Nephron (organoid): ENCODE measurements around the gene DHCR7.

Experiments used
- H3K27ac Mint-ChIP-seq, 3 experiments: 2 replicates each; pipeline ENCODE4 v1.8.0; 2020; ENCODE audit warnings: mixed read lengths in 3 of 3, mild to moderate bottlenecking in 2 of 3, moderate library complexity in 1 of 3
- H3K27me3 Mint-ChIP-seq: 2 replicates; pipeline ENCODE4 v1.8.0; 2021; ENCODE audit warnings: low read depth, mild to moderate bottlenecking, moderate library complexity, mixed read lengths
- H3K36me3 Mint-ChIP-seq: 2 replicates; pipeline ENCODE4 v1.8.0; 2020; ENCODE audit warnings: low read depth, mixed read lengths
- H3K4me1 Mint-ChIP-seq: 2 replicates; pipeline ENCODE4 v1.8.0; 2020; ENCODE audit warnings: mixed read lengths
- H3K4me3 Mint-ChIP-seq, 3 experiments: 2 replicates each; pipeline ENCODE4 v1.8.0; 2020; ENCODE audit warnings: mild to moderate bottlenecking in 3 of 3, mixed read lengths in 3 of 3, moderate library complexity in 2 of 3
- H3K9me3 Mint-ChIP-seq: 2 replicates; pipeline ENCODE4 v1.8.0; 2020; ENCODE audit warnings: mixed read lengths
- TF ChIP-seq, protein P1 (sequence below), 3 experiments: fragments of 200-600 bp; sonication (generic); IDR thresholded peaks; one replicate each; pipeline ENCODE4 v1.5.0; 2021; ENCODE audit warnings: antibody characterized with exemption in 3 of 3; ENCODE audit not compliant: unreplicated experiment in 3 of 3

The DHCR7 gene

DNA sequence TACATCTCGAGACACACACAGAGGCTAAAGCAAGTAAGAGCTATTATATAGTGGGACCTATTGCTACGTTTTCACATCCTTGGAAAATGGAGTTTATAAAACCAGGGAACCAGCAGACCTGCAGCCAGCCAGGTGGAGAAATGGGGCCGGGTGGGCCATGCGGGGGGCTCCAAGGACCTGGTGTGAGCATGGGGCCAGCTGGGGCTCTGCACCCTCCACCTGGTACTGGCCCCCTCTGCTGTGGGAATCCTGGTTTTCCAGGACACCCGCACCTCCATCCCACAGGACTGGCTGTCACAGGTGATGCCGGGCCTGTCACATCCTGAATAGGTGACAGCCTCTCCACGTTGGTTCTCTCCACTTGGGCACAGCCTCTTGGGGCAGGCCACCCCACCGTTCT, 11.3 kb downstream of the DHCR7 start:
- Mint-ChIP-seq H3K4me3 (no peak overlapping the region), H3K36me3 (peaks cover 35% of the 10 kb centered on the region), H3K27ac (no peak overlapping the region), H3K4me1 (no peaks in the 10 kb centered on the region), H3K27me3 (no peaks in the 10 kb centered on the region), H3K9me3 (no peaks in the 10 kb centered on the region)
- TF ChIP-seq, protein P1, sequence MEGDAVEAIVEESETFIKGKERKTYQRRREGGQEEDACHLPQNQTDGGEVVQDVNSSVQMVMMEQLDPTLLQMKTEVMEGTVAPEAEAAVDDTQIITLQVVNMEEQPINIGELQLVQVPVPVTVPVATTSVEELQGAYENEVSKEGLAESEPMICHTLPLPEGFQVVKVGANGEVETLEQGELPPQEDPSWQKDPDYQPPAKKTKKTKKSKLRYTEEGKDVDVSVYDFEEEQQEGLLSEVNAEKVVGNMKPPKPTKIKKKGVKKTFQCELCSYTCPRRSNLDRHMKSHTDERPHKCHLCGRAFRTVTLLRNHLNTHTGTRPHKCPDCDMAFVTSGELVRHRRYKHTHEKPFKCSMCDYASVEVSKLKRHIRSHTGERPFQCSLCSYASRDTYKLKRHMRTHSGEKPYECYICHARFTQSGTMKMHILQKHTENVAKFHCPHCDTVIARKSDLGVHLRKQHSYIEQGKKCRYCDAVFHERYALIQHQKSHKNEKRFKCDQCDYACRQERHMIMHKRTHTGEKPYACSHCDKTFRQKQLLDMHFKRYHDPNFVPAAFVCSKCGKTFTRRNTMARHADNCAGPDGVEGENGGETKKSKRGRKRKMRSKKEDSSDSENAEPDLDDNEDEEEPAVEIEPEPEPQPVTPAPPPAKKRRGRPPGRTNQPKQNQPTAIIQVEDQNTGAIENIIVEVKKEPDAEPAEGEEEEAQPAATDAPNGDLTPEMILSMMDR (IDR thresholded peaks at IDR 0.05; ENCODE audit: unreplicated experiment in 3 of 3): no peak

DNA sequence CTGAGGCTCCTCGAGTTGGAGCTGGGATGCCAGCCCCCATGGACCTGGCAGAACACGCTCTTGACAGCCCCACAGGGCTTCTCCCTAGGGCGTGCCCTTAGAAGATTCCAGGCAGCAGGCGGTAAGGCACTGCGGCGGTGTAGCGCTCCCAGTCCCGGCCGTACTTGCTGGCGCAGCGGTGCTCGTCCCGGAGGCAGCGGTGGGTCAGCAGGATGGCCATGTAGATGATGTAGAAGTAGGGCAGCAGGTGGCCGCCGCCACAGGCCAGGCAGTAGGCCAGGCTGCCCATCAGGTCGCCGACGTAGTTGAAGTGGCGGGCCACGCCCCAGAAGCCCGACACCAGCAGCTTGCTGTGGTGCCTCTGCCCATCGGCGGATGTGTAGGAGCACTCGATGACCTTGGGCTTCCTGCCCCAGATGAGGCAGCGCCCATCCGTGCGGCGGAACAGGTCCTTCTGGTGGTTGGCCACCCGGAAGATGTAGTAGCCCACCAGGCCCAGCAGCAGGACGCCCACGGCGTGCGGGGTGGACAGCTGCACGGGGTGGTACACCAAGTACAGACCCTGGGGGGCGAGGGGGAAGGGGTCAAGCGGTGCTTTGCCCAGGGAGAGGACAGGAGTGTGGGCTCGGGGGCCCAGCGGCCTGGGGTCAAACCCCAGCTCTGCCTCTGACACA, 12.8 kb downstream of the DHCR7 start:
- H3K36me3 Mint-ChIP-seq: peaks cover 29% of the 10 kb centered on the region
- no peak overlapping the region for H3K4me3 Mint-ChIP-seq
- H3K27me3 Mint-ChIP-seq: peaks cover 3% of the 10 kb centered on the region
- H3K9me3 Mint-ChIP-seq: no peaks in the 10 kb centered on the region
- no peak overlapping the region for H3K27ac Mint-ChIP-seq
- H3K4me1 Mint-ChIP-seq: no peaks in the 10 kb centered on the region
- TF ChIP-seq, protein P1 (IDR thresholded peaks at IDR 0.05; ENCODE audit: unreplicated experiment in 3 of 3): no peak

DNA sequence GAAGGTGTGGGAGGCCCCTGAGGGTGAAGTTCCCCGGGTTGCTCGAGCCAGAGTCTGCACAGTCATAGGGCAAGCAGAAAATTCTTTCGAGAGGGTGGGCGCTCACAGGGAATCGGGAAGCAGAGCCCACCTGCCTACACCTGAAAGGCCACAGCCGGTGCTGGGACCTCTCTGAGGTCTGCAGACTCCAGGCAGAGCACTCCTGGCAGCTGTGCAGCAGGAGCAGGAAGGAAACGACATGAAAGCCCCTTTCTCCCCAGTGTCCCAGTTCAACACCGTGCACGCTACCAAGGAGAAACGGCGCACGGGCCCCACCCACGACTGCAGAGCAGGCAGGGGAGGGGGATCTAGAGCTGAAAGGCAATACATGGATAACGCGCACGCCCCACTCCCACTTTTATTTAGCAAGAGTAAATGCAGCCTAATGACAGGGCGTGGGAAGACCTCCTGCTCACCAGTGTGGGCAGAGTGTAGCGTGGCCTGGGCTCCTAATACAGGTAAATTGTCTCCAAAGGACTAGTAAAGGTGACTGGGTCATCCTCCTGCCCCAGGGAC, 13.5 kb downstream of the DHCR7 start:
- TF ChIP-seq, protein P1 (IDR thresholded peaks at IDR 0.05; ENCODE audit: unreplicated experiment in 3 of 3): no peak
- H3K36me3 Mint-ChIP-seq: peaks cover 22% of the 10 kb centered on the region
- no peaks in the 10 kb centered on the region for H3K4me1 Mint-ChIP-seq
- H3K27ac Mint-ChIP-seq: no peak overlapping the region
- H3K9me3 Mint-ChIP-seq: no peaks in the 10 kb centered on the region
- H3K27me3 Mint-ChIP-seq: peaks cover 3% of the 10 kb centered on the region
- H3K4me3 Mint-ChIP-seq: no peak overlapping the region

DNA sequence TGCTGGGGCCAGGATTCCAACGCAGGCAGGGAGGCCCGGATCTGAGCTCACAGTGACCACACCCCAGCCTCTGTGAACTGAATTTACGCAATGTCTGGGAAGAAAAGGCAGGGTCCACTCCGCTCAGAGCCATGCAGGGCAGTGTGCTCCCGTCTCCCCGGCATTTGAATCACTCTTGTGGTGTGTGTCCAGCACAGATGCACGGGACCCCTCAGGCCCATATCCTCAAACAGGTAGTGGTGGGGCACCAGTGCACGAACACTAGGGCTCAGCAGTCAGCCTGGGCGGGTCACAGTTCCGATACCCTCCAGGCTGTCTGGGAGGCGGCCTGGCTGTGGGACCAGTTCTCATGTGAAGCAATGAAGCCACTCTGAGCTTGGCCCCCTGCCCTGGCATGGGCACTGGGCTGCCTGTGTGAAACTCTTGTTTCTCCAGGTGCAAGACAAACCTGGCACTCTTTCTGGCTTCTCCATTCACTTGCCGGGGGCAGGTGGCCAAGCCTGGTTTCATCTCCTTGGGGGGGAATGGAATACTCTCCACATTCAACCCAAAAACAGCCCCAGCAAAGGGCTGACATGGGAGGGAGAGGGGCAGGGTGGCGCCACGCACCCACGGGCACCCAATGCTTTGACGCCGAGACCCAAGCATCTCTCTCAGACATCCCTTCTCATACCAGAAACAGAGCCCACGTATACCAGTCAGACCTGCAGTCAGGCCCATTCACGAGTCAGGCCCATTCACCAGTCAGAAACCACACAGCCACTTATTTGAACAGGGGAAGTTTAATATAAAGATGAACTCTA, 14.3 kb downstream of the DHCR7 start:
- H3K27me3 Mint-ChIP-seq: peaks cover 3% of the 10 kb centered on the region
- TF ChIP-seq, protein P1 (IDR thresholded peaks at IDR 0.05; ENCODE audit: unreplicated experiment in 3 of 3): no peak
- H3K4me1 Mint-ChIP-seq: peaks cover 6% of the 10 kb centered on the region
- H3K27ac Mint-ChIP-seq: no peak overlapping the region
- no peak overlapping the region for H3K4me3 Mint-ChIP-seq
- H3K9me3 Mint-ChIP-seq: peaks cover under 1% of the 10 kb centered on the region
- peaks cover 22% of the 10 kb centered on the region for H3K36me3 Mint-ChIP-seq

DNA sequence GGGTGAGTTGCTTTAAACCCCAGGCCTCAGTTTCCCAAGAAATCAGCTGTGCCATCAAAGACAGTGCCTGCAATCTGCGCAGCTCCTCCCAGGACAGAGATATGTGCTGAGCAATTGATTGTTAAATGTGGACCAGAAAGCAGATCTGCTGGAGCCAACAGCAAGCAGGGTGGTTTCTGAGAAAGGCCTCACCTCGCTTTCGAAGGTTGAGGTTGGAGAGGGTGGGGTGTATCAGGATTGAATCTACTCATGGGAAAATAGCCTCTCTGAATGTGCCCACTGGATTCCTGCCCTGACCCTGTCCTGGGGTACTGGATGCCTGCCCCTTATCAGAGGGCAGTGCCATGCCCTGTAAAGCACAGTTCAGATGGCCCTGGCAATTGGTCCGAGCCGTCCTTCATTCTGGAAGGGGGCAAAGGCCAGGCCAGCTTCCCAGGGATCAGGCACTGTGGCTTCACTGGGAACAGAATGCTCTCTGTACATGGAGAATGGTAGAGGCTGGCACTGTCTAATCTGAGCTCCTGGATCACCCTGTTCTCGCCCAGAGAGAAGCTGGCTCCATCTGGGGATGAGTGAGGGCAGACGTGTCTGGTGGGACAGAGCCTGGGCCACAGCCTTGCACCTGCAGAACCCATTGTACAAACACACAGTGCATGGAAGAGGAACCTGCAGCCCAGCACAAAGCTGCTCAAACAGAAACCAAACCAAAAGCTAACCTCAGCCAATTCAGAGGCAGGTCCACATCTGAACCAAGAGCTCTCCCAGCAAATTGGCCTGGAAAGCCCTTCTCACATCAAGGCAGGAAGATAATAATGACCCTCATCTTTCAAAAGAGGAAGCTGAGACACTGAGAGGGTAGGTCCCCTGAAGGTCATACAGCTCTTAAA, 15.2 kb downstream of the DHCR7 start:
- peaks cover 11% of the 10 kb centered on the region for H3K4me1 Mint-ChIP-seq
- peaks cover 18% of the 10 kb centered on the region for H3K36me3 Mint-ChIP-seq
- TF ChIP-seq, protein P1 (IDR thresholded peaks at IDR 0.05; ENCODE audit: unreplicated experiment in 3 of 3): no peak
- H3K9me3 Mint-ChIP-seq: peaks cover 5% of the 10 kb centered on the region
- peaks cover 3% of the 10 kb centered on the region for H3K27me3 Mint-ChIP-seq
- H3K27ac Mint-ChIP-seq: no peak overlapping the region
- H3K4me3 Mint-ChIP-seq: no peak overlapping the region
